WTC11 (cell line): ENCODE data around the gene VIM.

Experiments
- NFE2L1 ChIP-seq: sonication (generic); formaldehyde crosslinking; IDR thresholded peaks from 2 replicates; pipeline ENCODE4 v1.8.1; 2023; ENCODE audit warnings: missing genetic modification reagents
- PRDM15 ChIP-seq: sonication (generic); formaldehyde crosslinking; IDR thresholded peaks from 2 replicates; pipeline ENCODE4 v1.8.0; 2022; ENCODE audit warnings: missing genetic modification reagents
- ZNF138 ChIP-seq: sonication (generic); formaldehyde crosslinking; conservative IDR thresholded peaks from 2 replicates; pipeline ENCODE4 v1.8.1; 2022; ENCODE audit warnings: mild to moderate bottlenecking, moderate library complexity, missing genetic modification reagents
- ZNF232 ChIP-seq: sonication (generic); formaldehyde crosslinking; IDR thresholded peaks from 2 replicates; pipeline ENCODE4 v1.8.0; 2022; ENCODE audit warnings: mild to moderate bottlenecking, missing genetic modification reagents
- TF ChIP-seq, protein P1 (sequence below): fragments of 200-600 bp; IDR thresholded peaks from 2 replicates; pipeline ENCODE4 v1.8.0; 2022; ENCODE audit warnings: antibody characterized with exemption

DNA sequence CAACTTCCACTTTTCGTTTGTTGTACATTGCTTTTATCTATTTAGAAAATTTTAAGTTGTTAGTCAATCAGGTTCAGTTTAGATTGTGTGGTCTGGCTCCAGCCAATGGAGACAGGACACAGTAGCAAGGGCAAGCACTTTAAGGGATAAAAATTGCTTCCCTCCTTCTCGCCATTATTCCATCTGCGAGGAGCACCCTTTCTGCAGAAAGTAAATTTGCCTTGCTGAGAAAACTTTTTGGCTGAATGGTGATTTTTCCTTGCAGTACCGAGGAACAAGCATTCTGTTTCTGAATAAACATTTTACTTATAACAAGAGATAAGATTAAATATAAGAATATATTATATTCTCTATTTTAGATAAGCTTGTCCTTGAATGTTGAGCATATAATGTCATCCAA lies 34.5 kb downstream of the VIM start:
- TF ChIP-seq PRDM15 = no peak
- TF ChIP-seq NFE2L1 = no peak
- TF ChIP-seq ZNF138 (CRISPR knock-in tag) = no peak
- no peak for TF ChIP-seq ZNF232
- TF ChIP-seq, protein P1, sequence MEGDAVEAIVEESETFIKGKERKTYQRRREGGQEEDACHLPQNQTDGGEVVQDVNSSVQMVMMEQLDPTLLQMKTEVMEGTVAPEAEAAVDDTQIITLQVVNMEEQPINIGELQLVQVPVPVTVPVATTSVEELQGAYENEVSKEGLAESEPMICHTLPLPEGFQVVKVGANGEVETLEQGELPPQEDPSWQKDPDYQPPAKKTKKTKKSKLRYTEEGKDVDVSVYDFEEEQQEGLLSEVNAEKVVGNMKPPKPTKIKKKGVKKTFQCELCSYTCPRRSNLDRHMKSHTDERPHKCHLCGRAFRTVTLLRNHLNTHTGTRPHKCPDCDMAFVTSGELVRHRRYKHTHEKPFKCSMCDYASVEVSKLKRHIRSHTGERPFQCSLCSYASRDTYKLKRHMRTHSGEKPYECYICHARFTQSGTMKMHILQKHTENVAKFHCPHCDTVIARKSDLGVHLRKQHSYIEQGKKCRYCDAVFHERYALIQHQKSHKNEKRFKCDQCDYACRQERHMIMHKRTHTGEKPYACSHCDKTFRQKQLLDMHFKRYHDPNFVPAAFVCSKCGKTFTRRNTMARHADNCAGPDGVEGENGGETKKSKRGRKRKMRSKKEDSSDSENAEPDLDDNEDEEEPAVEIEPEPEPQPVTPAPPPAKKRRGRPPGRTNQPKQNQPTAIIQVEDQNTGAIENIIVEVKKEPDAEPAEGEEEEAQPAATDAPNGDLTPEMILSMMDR = no peak
